ENCODE data around the gene FRMD4A. TPM values are rescaled to one million over a fixed set of nuclear protein-coding genes. Genes with fewer than 3 reads are reported as not detected.
"Not testable (repeated sequence)": the region's sequence is repeated elsewhere in the genome, so short reads cannot be mapped to it uniquely, and the experiment has no call there.

The FRMD4A gene
- total and polyA plus RNA-seq, 8 donors: 6.9 to 25.3 (median 11.3) TPM

DNA sequence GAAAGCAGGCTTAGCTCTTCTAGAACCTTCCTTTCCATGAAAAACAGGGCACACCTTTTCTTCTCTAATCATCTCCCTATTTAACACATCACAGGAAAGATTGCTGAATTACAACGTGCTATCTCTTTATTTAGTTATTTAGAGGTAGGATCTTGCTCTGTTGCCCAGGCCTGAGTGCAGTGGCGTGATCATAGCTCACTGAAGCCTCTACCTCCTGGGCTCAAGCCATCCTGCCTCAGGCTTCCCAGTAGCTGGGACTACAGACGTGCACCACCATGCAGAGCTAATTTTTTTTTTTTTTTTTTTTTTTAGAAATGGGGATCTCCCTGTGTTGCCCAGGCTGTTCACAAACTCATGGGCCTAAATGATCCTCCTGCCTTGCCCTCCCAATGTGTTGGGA lies 492.8 kb downstream of the FRMD4A start:
- no peak for TF ChIP-seq POLR2A (IDR thresholded peaks at IDR 0.05)
- TF ChIP-seq, protein P1, sequence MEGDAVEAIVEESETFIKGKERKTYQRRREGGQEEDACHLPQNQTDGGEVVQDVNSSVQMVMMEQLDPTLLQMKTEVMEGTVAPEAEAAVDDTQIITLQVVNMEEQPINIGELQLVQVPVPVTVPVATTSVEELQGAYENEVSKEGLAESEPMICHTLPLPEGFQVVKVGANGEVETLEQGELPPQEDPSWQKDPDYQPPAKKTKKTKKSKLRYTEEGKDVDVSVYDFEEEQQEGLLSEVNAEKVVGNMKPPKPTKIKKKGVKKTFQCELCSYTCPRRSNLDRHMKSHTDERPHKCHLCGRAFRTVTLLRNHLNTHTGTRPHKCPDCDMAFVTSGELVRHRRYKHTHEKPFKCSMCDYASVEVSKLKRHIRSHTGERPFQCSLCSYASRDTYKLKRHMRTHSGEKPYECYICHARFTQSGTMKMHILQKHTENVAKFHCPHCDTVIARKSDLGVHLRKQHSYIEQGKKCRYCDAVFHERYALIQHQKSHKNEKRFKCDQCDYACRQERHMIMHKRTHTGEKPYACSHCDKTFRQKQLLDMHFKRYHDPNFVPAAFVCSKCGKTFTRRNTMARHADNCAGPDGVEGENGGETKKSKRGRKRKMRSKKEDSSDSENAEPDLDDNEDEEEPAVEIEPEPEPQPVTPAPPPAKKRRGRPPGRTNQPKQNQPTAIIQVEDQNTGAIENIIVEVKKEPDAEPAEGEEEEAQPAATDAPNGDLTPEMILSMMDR (IDR thresholded peaks at IDR 0.05): no peak
- TF ChIP-seq POLR2AphosphoS5 (IDR thresholded peaks at IDR 0.05): no peak
- TF ChIP-seq EP300 (IDR thresholded peaks at IDR 0.05): no peak
- H3K4me1 ChIP-seq: peaks cover 18 to 62% (median 37%) of the 10 kb centered on the region in 4 donors
- no peaks in the 10 kb centered on the region for H3K27me3 ChIP-seq
- H3K9me3 ChIP-seq: peaks cover 0 to 8% (median 0%) of the 10 kb centered on the region in 4 donors
- no peak overlapping the region for H3K4me3 ChIP-seq
- intact Hi-C loops (cut with DNase I; ENCODE audit: low total_unique reads): no loop called here
- H3K27ac ChIP-seq: peak overlapping the region in 2 of 5 donors; percentile 17 to 69
- DNase-seq: no peak
- WGBS, 5 donors: 84 to 94% (median 88%) methylated on average over 3 of the region's 3 CpGs
- H3K36me3 ChIP-seq: no peaks in the 10 kb centered on the region

DNA sequence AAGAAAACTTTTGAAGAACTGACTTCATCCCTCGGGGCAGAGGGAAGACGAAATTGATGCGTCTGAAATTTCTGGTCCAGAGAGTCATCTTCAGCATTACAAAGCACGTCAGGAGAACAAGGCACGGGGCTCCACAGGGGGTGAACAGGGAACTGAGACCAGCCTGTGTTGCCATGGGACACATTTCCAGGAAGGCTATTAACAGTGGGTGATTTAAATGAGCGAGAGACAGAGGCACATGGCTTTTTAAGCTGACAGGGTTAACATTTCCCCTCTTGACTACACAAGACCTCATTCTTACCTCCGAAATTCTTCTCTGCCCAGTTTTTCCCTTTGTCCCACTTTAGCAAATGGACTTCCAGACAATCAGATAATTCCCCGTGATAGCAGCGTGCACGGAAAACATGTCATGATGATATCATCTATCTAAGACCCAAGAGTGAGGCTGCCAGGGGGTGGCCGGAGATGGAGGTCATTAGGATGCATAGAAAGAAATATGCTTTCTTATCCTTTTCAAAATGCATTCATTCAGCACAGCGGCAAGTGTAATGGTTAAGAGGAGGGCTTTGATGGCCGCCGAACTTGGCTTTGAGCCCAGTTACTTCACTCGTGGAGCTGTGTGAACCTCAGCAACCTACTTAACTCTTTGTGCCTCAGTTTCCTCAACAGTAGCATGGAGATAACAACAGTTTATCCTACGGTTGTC lies 496.0 kb downstream of the FRMD4A start:
- Histone ChIP-seq H3K4me1 (peaks cover 17 to 68% (median 39%) of the 10 kb centered on the region in 4 donors), H3K27me3 (no peaks in the 10 kb centered on the region), H3K36me3 (no peaks in the 10 kb centered on the region), H3K9me3 (no peaks in the 10 kb centered on the region), H3K4me3 (no peak overlapping the region), H3K27ac (peak overlapping the region in 3 of 5 donors; percentile 26 to 51 (median 44))
- intact Hi-C loops (cut with DNase I; ENCODE audit: low total_unique reads): no loop called here
- peak; percentile 60 to 72 for DNase-seq
- TF ChIP-seq POLR2A (IDR thresholded peaks at IDR 0.05) (no peak), POLR2AphosphoS5 (IDR thresholded peaks at IDR 0.05) (no peak), EP300 (IDR thresholded peaks at IDR 0.05) (no peak)
- TF ChIP-seq, protein P1 (IDR thresholded peaks at IDR 0.05): no peak
- WGBS, 5 donors: 26 to 38% (median 34%) methylated on average over 16 of the region's 16 CpGs

DNA sequence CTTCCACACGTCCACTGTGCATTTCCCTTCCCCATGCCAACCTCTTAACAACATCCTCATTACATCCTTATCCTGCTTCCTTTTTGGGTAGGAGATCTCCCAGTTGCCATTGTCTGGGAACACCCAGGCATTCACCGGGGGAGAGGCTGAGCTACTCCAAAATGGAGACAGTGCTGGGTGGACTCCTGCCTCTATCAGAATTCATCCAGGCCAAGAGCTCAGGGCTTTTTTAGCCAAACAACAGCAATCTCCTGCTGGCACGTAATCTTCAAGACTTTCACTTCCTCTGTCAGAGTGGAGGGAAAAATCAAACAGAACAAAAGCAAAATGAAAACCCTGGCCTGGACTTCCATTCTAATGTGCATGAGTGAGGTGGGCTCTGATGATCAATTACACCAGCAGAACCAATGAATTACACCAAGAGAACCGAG lies 499.0 kb downstream of the FRMD4A start:
- peak in 1 of 2 donors; percentile 63 for DNase-seq
- H3K9me3 ChIP-seq: no peaks in the 10 kb centered on the region
- H3K27ac ChIP-seq: peak overlapping the region in 3 of 5 donors; percentile 4 to 46 (median 36)
- peaks cover 6 to 41% (median 23%) of the 10 kb centered on the region in 4 donors for H3K4me1 ChIP-seq
- H3K4me3 ChIP-seq: no peak overlapping the region
- intact Hi-C loops (cut with DNase I; ENCODE audit: low total_unique reads): no loop called here
- H3K27me3 ChIP-seq: no peaks in the 10 kb centered on the region
- 10 to 29% (median 15%) methylated on average over 4 of the region's 4 CpGs for WGBS, 5 donors
- H3K36me3 ChIP-seq: no peaks in the 10 kb centered on the region
- TF ChIP-seq POLR2A (IDR thresholded peaks at IDR 0.05): no peak
- TF ChIP-seq EP300 (IDR thresholded peaks at IDR 0.05): no peak
- no peak for TF ChIP-seq POLR2AphosphoS5 (IDR thresholded peaks at IDR 0.05)

DNA sequence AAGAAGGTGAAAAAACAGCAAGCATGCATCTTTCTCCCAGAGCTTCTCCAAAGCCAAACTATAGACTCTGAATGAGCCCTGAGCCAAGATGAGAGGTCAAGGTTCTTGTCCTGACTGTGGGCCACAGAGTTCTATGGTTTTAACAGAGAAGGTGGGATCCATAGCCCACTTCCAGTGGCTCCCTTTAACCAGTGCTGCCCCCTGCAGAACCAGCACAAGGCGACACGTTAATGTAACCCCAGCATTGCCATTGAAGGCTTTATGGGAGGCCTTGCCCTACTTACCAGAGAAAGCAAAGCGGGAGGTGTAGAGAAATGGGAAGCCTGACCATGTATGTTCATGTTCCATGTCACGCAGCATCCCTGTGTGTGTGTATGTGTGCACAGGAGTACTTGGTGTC lies 500.3 kb downstream of the FRMD4A start:
- Histone ChIP-seq H3K36me3 (no peaks in the 10 kb centered on the region), H3K9me3 (no peaks in the 10 kb centered on the region), H3K27ac (no peak overlapping the region), H3K4me1 (peaks cover 6 to 35% (median 17%) of the 10 kb centered on the region in 4 donors), H3K27me3 (no peaks in the 10 kb centered on the region), H3K4me3 (no peak overlapping the region)
- TF ChIP-seq POLR2A (IDR thresholded peaks at IDR 0.05) (no peak), POLR2AphosphoS5 (IDR thresholded peaks at IDR 0.05) (no peak), EP300 (IDR thresholded peaks at IDR 0.05) (no peak)
- TF ChIP-seq, protein P1 (IDR thresholded peaks at IDR 0.05): no peak
- WGBS, 5 donors: 94 to 99% (median 98%) methylated on average over 4 of the region's 4 CpGs
- intact Hi-C loops (cut with DNase I; ENCODE audit: low total_unique reads): no loop called here
- no peak for DNase-seq

DNA sequence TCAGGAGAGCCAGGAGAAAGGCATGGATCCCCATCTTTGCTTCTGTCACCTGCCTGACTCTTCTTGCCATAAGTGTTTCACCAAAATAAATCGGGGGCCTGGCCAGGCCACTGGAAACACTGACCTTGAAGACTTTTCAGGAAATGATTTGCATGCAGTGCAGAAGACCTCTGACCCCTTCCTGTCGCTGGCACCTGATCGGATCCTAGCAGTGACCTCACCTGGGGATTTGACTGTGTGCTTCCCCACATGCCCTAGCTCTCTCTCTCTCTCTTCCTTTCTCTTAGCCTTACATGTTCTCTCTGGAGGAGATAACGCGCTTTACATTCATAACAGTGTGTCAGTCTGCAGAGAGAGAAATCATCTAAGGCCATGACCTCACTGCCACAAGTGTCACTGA lies 500.9 kb downstream of the FRMD4A start:
- intact Hi-C loops (cut with DNase I; ENCODE audit: low total_unique reads): no loop called here
- 84 to 92% (median 89%) methylated on average over 4 to 5 of the region's 5 CpGs for WGBS, 5 donors
- DNase-seq: no peak
- H3K4me3 ChIP-seq: no peak overlapping the region
- peaks cover 3 to 29% (median 13%) of the 10 kb centered on the region in 4 donors for H3K4me1 ChIP-seq
- H3K36me3 ChIP-seq: no peaks in the 10 kb centered on the region
- TF ChIP-seq, protein P1 (IDR thresholded peaks at IDR 0.05): no peak
- TF ChIP-seq EP300 (IDR thresholded peaks at IDR 0.05) (no peak), POLR2AphosphoS5 (IDR thresholded peaks at IDR 0.05) (no peak), POLR2A (IDR thresholded peaks at IDR 0.05) (no peak)
- H3K9me3 ChIP-seq: no peaks in the 10 kb centered on the region
- H3K27me3 ChIP-seq: no peaks in the 10 kb centered on the region
- no peak overlapping the region for H3K27ac ChIP-seq

DNA sequence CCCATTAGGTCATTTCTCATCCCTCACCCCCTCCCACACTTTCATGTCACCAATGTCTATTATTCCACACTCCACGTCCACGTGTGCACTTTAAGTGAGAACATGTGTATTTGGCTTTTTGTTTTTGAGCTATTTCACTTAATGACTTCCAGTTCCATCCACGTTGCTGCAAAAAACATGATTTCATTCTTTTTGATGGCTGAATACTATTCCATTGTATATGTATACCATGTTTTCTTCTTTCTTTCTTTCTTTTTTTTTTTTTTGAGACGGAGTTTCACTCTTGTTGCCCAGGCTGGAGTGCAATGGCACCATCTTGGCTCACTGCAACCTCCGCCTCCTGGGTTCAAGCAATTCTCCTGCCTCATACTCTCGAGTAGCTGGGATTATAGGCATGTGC lies 502.4 kb downstream of the FRMD4A start:
- WGBS, 5 donors: 73 to 87% (median 81%) methylated on average over 5 to 6 of the region's 6 CpGs
- DNase-seq, H3K27me3 ChIP-seq: not testable (repeated sequence)

More for the DNA sequence above, 502.4 kb downstream of the FRMD4A start:
- intact Hi-C loops (cut with DNase I; ENCODE audit: low total_unique reads); H3K36me3 ChIP-seq; H3K27ac ChIP-seq; H3K9me3 ChIP-seq; H3K4me3 ChIP-seq: not testable (repeated sequence)
- H3K4me1 ChIP-seq: peaks cover 0 to 20% (median 6%) of the 10 kb centered on the region in 4 donors

Data from stomach (tissue), 9 donors.